CD4-positive, alpha-beta T cell treated with Interferon alpha-2 for 1 hour (primary cell): ENCODE results near the gene GLT6D1.
"Not testable (repeated sequence)": the region's sequence is repeated elsewhere in the genome, so short reads cannot be mapped to it uniquely, and the experiment has no call there.

ENCODE experiments used
- DNase-seq, 2 donors: peaks; one replicate each; pipeline ENCODE4 v3.0.0-alpha.2; 2020 to 2022

Gene GLT6D1

GRCh38 chr9:135664801-135665794, 25.8 kb upstream of the GLT6D1 start:
- DNase-seq: no peak

- DNase-seq: no peak
These were observed 24.9 kb upstream of the GLT6D1 start for GRCh38 chr9:135664266-135664665.

GRCh38 chr9:135663857-135664256, 24.5 kb upstream of the GLT6D1 start:
- no peak for DNase-seq

- DNase-seq: no peak
These were observed 24.1 kb upstream of the GLT6D1 start for GRCh38 chr9:135663451-135663770.

GRCh38 chr9:135662758-135663450, 23.6 kb upstream of the GLT6D1 start, which contains the start of gene LCN9:
Gene LCN9, plus strand, starts transcription at chr9:135663309. Its CDS starts 13 bp downstream, at chr9:135663322.
- DNase-seq: no peak

GRCh38 chr9:135661816-135662560, 22.6 kb upstream of the GLT6D1 start:
- no peak for DNase-seq

- no peak for DNase-seq
These were observed 21.1 kb upstream of the GLT6D1 start for GRCh38 chr9:135660407-135660806.

- DNase-seq: no peak
These were observed 19.9 kb upstream of the GLT6D1 start for GRCh38 chr9:135659252-135659651.

GRCh38 chr9:135657416-135657815, 18.1 kb upstream of the GLT6D1 start:
- DNase-seq: no peak

- no peak for DNase-seq
These were observed 16.0 kb upstream of the GLT6D1 start for GRCh38 chr9:135655317-135655716.

GRCh38 chr9:135650408-135650807, 11.1 kb upstream of the GLT6D1 start:
- no peak for DNase-seq

GRCh38 chr9:135649508-135649907, 10.2 kb upstream of the GLT6D1 start:
- DNase-seq: no peak

- DNase-seq: no peak
These were observed 9.4 kb upstream of the GLT6D1 start for GRCh38 chr9:135648494-135649410.

- no peak for DNase-seq
These were observed 8.5 kb upstream of the GLT6D1 start for GRCh38 chr9:135647884-135648283.

- DNase-seq: no peak
These were observed 5.4 kb upstream of the GLT6D1 start for GRCh38 chr9:135644631-135645218.

GRCh38 chr9:135641745-135642144, 2.4 kb upstream of the GLT6D1 start:
- no peak for DNase-seq

GRCh38 chr9:135641047-135641446, 1.7 kb upstream of the GLT6D1 start:
- DNase-seq: no peak

- DNase-seq: not testable (repeated sequence)
These were observed 2.3 kb downstream of the GLT6D1 start for GRCh38 chr9:135636930-135637530.

- DNase-seq: no peak
These were observed 6.5 kb downstream of the GLT6D1 start for GRCh38 chr9:135632841-135633240.

- no peak for DNase-seq
These were observed 15.1 kb downstream of the GLT6D1 start for GRCh38 chr9:135624282-135624681.

- no peak for DNase-seq
These were observed 16.8 kb downstream of the GLT6D1 start for GRCh38 chr9:135622415-135623020.
